ENCODE measurements around the gene LARP4. TPM values are rescaled to one million over a fixed set of nuclear protein-coding genes. Genes with fewer than 3 reads are reported as not detected.
A peak's percentile ranks its signal among the peaks of the same experiment; 100 is the strongest.

The LARP4 gene
- 26.1 TPM for polyA plus RNA-seq (2012; ENCODE audit: insufficient read length, low read depth)

GRCh38 chr12:50400638-50401499 lies at the start of gene LARP4:
Gene LARP4, plus strand, starts transcription at chr12:50400885. Its CDS starts 126 bp downstream, at chr12:50401011.
- peak; percentile 87 for TF ChIP-seq POLR2AphosphoS5 (IDR thresholded peaks at IDR 0.05; ENCODE audit: low read depth, low read length)
- peak; percentile 57; the same call in 1 of the 2 replicates for TF ChIP-seq TAF1 (IDR thresholded peaks at IDR 0.05; ENCODE audit: borderline replicate concordance, insufficient read depth, low read length)
- TF ChIP-seq FOXP2 (optimal IDR thresholded peaks at IDR 0.05; ENCODE audit: borderline replicate concordance, extremely low read depth, extremely low read length, insufficient read depth), result peak; percentile 32
- TF ChIP-seq REST (IDR thresholded peaks at IDR 0.05; ENCODE audit: insufficient read depth in 1 of 2, low read depth in 2 of 2, low read length in 2 of 2), result peak; percentile 24 to 60; a peak in 2 of 4 replicates
- peak; percentile 31; the same call in 1 of the 2 replicates for TF ChIP-seq SIN3A (IDR thresholded peaks at IDR 0.05; ENCODE audit: borderline replicate concordance, insufficient read depth, low read length)

- no peak for TF ChIP-seq POLR2AphosphoS5 (IDR thresholded peaks at IDR 0.05; ENCODE audit: low read depth, low read length)
- TF ChIP-seq TAF1 (IDR thresholded peaks at IDR 0.05; ENCODE audit: borderline replicate concordance, insufficient read depth, low read length), result no peak
- TF ChIP-seq SIN3A (IDR thresholded peaks at IDR 0.05; ENCODE audit: borderline replicate concordance, insufficient read depth, low read length), result no peak
- TF ChIP-seq FOXP2 (optimal IDR thresholded peaks at IDR 0.05; ENCODE audit: borderline replicate concordance, extremely low read depth, extremely low read length, insufficient read depth), result no peak
- TF ChIP-seq REST (IDR thresholded peaks at IDR 0.05; ENCODE audit: insufficient read depth in 1 of 2, low read depth in 2 of 2, low read length in 2 of 2), result no peak
Observed at GRCh38 chr12:50351120-50352043, 49.3 kb upstream of the LARP4 start.

DNA sequence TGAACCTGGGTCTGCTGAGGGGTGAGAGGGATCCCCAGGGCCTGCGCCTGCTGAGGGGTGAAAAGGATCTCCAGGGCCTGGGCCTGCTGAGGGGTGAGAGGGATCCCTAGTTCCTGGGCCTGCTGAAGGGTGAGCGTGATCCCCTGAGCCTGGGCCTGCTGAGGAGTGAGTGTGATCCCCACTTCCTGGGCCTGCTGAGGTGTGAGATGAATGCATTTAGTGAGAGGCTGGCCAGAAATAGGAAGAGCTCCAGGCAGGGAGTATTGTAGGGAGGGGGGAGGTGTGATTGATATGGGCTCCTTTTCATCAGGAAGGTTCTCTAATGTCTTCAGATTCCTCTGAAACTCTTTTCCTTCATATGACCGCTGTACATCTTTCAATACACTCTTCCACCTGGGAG lies 47.3 kb upstream of the LARP4 start:
- TF ChIP-seq SIN3A (IDR thresholded peaks at IDR 0.05; ENCODE audit: borderline replicate concordance, insufficient read depth, low read length) (no peak), POLR2AphosphoS5 (IDR thresholded peaks at IDR 0.05; ENCODE audit: low read depth, low read length) (no peak), FOXP2 (optimal IDR thresholded peaks at IDR 0.05; ENCODE audit: borderline replicate concordance, extremely low read depth, extremely low read length, insufficient read depth) (no peak), TAF1 (IDR thresholded peaks at IDR 0.05; ENCODE audit: borderline replicate concordance, insufficient read depth, low read length) (no peak), REST (IDR thresholded peaks at IDR 0.05; ENCODE audit: insufficient read depth in 1 of 2, low read depth in 2 of 2, low read length in 2 of 2) (no peak)

DNA sequence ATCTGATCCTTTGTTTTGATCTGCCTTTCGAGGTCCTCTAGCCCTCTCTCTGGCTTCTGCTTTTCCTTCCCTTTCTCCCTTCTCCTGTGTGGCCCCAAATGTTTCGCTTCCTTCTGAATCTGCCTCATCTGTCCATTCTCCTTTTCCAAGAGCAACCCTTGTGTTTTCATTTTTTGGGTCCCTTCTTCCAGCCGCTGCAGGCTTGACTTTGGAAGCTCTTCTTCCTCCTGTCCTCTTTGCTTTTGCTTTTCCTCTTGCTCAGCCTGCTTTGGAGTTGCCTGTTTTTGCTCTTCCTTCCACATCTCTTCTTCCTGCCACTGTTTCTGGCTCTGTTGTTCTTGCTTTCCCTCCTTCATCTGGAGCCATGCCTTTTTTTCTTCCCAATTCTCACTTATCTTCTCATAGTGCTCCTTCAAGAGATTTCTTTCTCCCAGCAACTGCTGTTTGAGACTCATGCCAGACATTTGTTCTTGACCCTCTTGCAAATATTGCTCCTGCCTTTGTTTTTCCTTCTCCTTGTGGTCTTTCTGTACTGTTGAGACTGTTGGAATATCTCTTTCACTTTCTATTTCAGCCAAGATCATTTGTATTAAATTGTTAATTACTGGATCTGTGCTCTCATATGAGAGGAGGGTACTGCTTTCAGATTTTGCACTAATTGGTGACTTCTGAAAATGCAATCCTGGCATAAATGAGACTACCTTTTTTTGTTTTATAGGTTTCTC lies 46.7 kb upstream of the LARP4 start:
- TF ChIP-seq POLR2AphosphoS5 (IDR thresholded peaks at IDR 0.05; ENCODE audit: low read depth, low read length) (no peak), FOXP2 (optimal IDR thresholded peaks at IDR 0.05; ENCODE audit: borderline replicate concordance, extremely low read depth, extremely low read length, insufficient read depth) (no peak), TAF1 (IDR thresholded peaks at IDR 0.05; ENCODE audit: borderline replicate concordance, insufficient read depth, low read length) (no peak), REST (IDR thresholded peaks at IDR 0.05; ENCODE audit: insufficient read depth in 1 of 2, low read depth in 2 of 2, low read length in 2 of 2) (no peak), SIN3A (IDR thresholded peaks at IDR 0.05; ENCODE audit: borderline replicate concordance, insufficient read depth, low read length) (no peak)
